A549 (cell line): ENCODE data around the gene SH3BP5L. TPM values are rescaled to one million over a fixed set of nuclear protein-coding genes. Genes with fewer than 3 reads are reported as not detected.
A peak's percentile ranks its signal among the peaks of the same experiment; 100 is the strongest.

ENCODE experiments used
- ATAC-seq, 2 experiments: fragments of 200-7000 bp in 1 of 2; fragments of >200 bp in 1 of 2; cut with Nextera tagmentation in 1 of 2; cut with Tn5 transposase in 1 of 2; 3 replicates each; pipeline versions ENCODE4 v1.8.0 to v1.9.1; 2018 to 2020; ENCODE audit warnings: mild to moderate bottlenecking in 1 of 2, moderate library complexity in 1 of 2
- CTCF ChIA-PET: fragments of 300-600 bp; sonication (Branson Sonifier 250); formaldehyde crosslinking; extraction: SDS; loops from one replicate; lab custom pipeline; 2021; ENCODE audit warnings: antibody characterized with exemption, inconsistent platforms; lab: Yijun Ruan, JAX
- POLR2A ChIA-PET: fragments of 350-600 bp; formaldehyde crosslinking; extraction: SDS; loops from one replicate; lab custom pipeline; 2021; ENCODE audit warnings: antibody characterized with exemption, inconsistent platforms; lab: Yijun Ruan, JAX
- DNase-seq, 2 experiments: peaks; one replicate each; pipeline versions ENCODE4 v3.0.0 to v3.0.0-alpha.2; 2011 to 2016; ENCODE audit warnings: low read depth in 1 of 2, low spot score in 1 of 2
- FAIRE-seq: peaks from 2 replicates; lab custom pipeline; 2011; peaks lifted over from hg19 to GRCh38; lab: Jason Lieb, UNC
- H3K27ac ChIP-seq, 2 experiments: fragments of >200 bp; sonication (Bioruptor Twin); formaldehyde crosslinking; 3 replicates each; pipeline ENCODE4 v1.5.1; 2016 to 2017
- H3K4me1 ChIP-seq: fragments of >200 bp; sonication (Bioruptor Twin); formaldehyde crosslinking; 3 replicates; pipeline ENCODE4 v1.6.1; 2016
- H3K4me2 ChIP-seq: fragments of >200 bp; sonication (Bioruptor Twin); formaldehyde crosslinking; 3 replicates; pipeline ENCODE4 v1.6.1; 2016
- H3K4me3 ChIP-seq: fragments of >200 bp; sonication (Bioruptor Twin); formaldehyde crosslinking; 3 replicates; pipeline ENCODE4 v1.5.1; 2016
- H3K9me3 ChIP-seq: fragments of >200 bp; sonication (Bioruptor Twin); formaldehyde crosslinking; 3 replicates; pipeline ENCODE4 v1.6.1; 2016
- CBX2 ChIP-seq: fragments of 200-600 bp; sonication (generic); IDR thresholded peaks from 2 replicates; pipeline ENCODE4 v1.6.1; 2016; ENCODE audit warnings: low read depth, mild to moderate bottlenecking, borderline replicate concordance
- CHD2 ChIP-seq: fragments of 150-350 bp; IDR thresholded peaks from 2 replicates; pipeline ENCODE4 v1.6.1; 2014; ENCODE audit warnings: low read length; ENCODE audit not compliant: partially characterized antibody
- CHD4 ChIP-seq: fragments of 200-600 bp; sonication (generic); IDR thresholded peaks from 2 replicates; pipeline ENCODE4 v1.6.1; 2016; ENCODE audit warnings: antibody characterized with exemption, mild to moderate bottlenecking, borderline replicate concordance
- E2F6 ChIP-seq: IDR thresholded peaks from 2 replicates; pipeline ENCODE4 v1.6.1; 2012; ENCODE audit warnings: low read depth, borderline replicate concordance
- ESRRA ChIP-seq: fragments of 150-350 bp; IDR thresholded peaks from 2 replicates; pipeline ENCODE4 v1.6.1; 2014; ENCODE audit warnings: mild to moderate bottlenecking, low read length, borderline replicate concordance
- GATA3 ChIP-seq: IDR thresholded peaks from 2 replicates; pipeline ENCODE4 v1.6.1; 2012; ENCODE audit warnings: borderline replicate concordance
- HMGXB4 ChIP-seq: fragments of 250-450 bp; sonication (Bioruptor Pico); IDR thresholded peaks from 2 replicates; pipeline ENCODE4 v1.5.0; 2021; ENCODE audit warnings: mild to moderate bottlenecking, moderate library complexity, borderline replicate concordance
- HOXB13 ChIP-seq: fragments of 250-450 bp; sonication (Bioruptor Pico); IDR thresholded peaks from 2 replicates; pipeline ENCODE4 v1.5.0; 2020; ENCODE audit warnings: low read depth, mild to moderate bottlenecking, moderate library complexity
- JUNB ChIP-seq: fragments of >200 bp; sonication (Bioruptor Twin); formaldehyde crosslinking; IDR thresholded peaks from 2 replicates; pipeline ENCODE4 v1.6.1; 2016
- MAFK ChIP-seq: fragments of 450-650 bp; IDR thresholded peaks from 2 replicates; pipeline ENCODE4 v1.6.1; 2014; ENCODE audit not compliant: partially characterized antibody
- MAX ChIP-seq: IDR thresholded peaks from 2 replicates; pipeline ENCODE4 v1.6.1; 2012
- NFE2L2 ChIP-seq: fragments of 150-350 bp; conservative IDR thresholded peaks from 2 replicates; pipeline ENCODE4 v1.6.1; 2014; ENCODE audit warnings: low read length
- POLR2A ChIP-seq: IDR thresholded peaks from 2 replicates; pipeline ENCODE4 v1.6.1; 2012; ENCODE audit warnings: mild to moderate bottlenecking, low read length
- RCOR1 ChIP-seq: fragments of 150-350 bp; IDR thresholded peaks from 2 replicates; pipeline ENCODE4 v1.6.1; 2014; ENCODE audit warnings: antibody characterized with exemption, low read length, low read depth
- RFX5 ChIP-seq: fragments of 450-650 bp; IDR thresholded peaks from 2 replicates; pipeline ENCODE4 v1.7.1; 2014; ENCODE audit warnings: antibody characterized with exemption, mild to moderate bottlenecking, moderate library complexity
- SMC3 ChIP-seq: fragments of >200 bp; sonication (Bioruptor Twin); formaldehyde crosslinking; IDR thresholded peaks from 3 replicates; pipeline ENCODE4 v1.6.1; 2018; ENCODE audit warnings: inconsistent platforms
- TFCP2L1 ChIP-seq: fragments of 250-450 bp; sonication (Bioruptor Pico); IDR thresholded peaks from 2 replicates; pipeline ENCODE4 v1.5.0; 2021; ENCODE audit warnings: mild to moderate bottlenecking
- TP53 ChIP-seq: fragments of 250-450 bp; sonication (Bioruptor Pico); IDR thresholded peaks from 2 replicates; pipeline ENCODE4 v1.5.0; 2021; ENCODE audit warnings: mild to moderate bottlenecking, moderate library complexity
- WGBS: methylation state at CpG from one replicate; pipeline ENCODE4 v1.1.6; 2017; ENCODE audit errors: missing lambda C conversion rate; 5-methylcytosine and 5-hydroxymethylcytosine counted together
- polyA plus RNA-seq, 4 experiments: library from polyadenylated mRNA; depleted of rRNA in 3 of 4; stranded (reverse); fragments of >200 nt; fragmentation: RNase III in 1 of 4; extraction: RNeasy Plus Mini Kit Qiagen cat#74134 plus additional on column Dnase treatment in 1 of 4; gene quantifications; 2 replicates in 3 of 4; 3 replicates in 1 of 4; pipeline ENCODE4 v1.2.3, GENCODE V29; 2011 to 2017
- TF ChIP-seq, protein P1 (sequence below): fragments of 450-650 bp; IDR thresholded peaks from 2 replicates; pipeline ENCODE4 v1.6.1; 2014; ENCODE audit warnings: antibody characterized with exemption
- TF ChIP-seq, protein P2 (sequence below): fragments of 200-600 bp; sonication (generic); IDR thresholded peaks from 2 replicates; pipeline ENCODE4 v1.6.1; 2016; ENCODE audit warnings: antibody characterized with exemption, mild to moderate bottlenecking, moderate library complexity

SH3BP5L gene
- polyA plus RNA-seq, 2 of the 4 experiments (the other 2 are of a cell fraction): 10.9 to 15.8 TPM

DNA sequence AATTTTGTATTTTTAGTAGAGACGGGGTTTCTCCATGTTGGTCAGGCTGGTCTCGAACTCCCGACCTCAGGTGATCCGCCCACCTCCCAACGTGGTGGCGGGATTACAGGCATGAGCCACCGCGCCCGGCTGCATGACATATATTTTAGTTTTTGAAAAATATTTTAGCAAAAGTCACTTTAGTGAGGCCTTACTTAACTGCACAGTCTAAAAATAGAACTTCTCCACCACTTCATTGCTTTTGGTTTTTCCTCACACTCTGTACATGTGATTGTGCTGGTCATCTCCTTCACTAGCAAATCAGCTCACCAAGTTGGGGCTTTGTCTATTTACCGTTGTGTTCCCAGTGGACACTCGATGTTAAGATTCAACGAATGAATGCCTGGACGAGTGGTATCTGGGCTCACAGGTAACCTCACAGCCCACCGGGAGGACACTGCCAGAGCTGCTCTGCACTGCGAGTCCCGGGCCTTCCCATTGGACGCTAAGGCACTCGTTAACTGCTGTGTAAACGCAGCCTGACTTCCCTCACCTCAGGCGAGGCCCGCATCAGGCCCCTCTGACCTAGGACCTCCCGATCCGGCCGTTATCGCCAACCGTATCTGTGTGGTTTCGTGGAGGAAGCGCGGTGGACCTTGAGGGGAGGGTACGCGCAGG, 47.2 kb upstream of the SH3BP5L start:
- peaks cover 6% of the 10 kb centered on the region; the same call in 2 of the 3 replicates for H3K4me1 ChIP-seq
- FAIRE-seq (no peak), ATAC-seq (peak; percentile 87 to 90), DNase-seq (peak; percentile 82 to 93)
- peak overlapping the region; percentile 54 for H3K4me3 ChIP-seq
- TF ChIP-seq, protein P1, sequence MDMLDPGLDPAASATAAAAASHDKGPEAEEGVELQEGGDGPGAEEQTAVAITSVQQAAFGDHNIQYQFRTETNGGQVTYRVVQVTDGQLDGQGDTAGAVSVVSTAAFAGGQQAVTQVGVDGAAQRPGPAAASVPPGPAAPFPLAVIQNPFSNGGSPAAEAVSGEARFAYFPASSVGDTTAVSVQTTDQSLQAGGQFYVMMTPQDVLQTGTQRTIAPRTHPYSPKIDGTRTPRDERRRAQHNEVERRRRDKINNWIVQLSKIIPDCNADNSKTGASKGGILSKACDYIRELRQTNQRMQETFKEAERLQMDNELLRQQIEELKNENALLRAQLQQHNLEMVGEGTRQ: 0 out of 2 replicates have a peak, but pooled peaks have one; percentile 2
- TF ChIP-seq JUNB (no peak), POLR2A (peak; percentile 30; the same call in 1 of the 2 replicates), NFE2L2 (no peak), ESRRA (no peak), TP53 (CRISPR knock-in tag) (no peak; the same call in 1 of the 2 replicates), CHD2 (no peak), E2F6 (peak; percentile 17; the same call in 1 of the 2 replicates), HMGXB4 (CRISPR knock-in tag) (peak; percentile 65; the same call in 1 of the 2 replicates), SMC3 (no peak), MAFK (no peak), GATA3 (no peak), RCOR1 (no peak), HOXB13 (CRISPR knock-in tag) (peak; percentile 68; the same call in 1 of the 2 replicates), MAX (peak; percentile 58), CHD4 (peak; percentile 97), TFCP2L1 (no peak), CBX2 (no peak), RFX5 (no peak; the same call in 1 of the 2 replicates)
- TF ChIP-seq, protein P2, sequence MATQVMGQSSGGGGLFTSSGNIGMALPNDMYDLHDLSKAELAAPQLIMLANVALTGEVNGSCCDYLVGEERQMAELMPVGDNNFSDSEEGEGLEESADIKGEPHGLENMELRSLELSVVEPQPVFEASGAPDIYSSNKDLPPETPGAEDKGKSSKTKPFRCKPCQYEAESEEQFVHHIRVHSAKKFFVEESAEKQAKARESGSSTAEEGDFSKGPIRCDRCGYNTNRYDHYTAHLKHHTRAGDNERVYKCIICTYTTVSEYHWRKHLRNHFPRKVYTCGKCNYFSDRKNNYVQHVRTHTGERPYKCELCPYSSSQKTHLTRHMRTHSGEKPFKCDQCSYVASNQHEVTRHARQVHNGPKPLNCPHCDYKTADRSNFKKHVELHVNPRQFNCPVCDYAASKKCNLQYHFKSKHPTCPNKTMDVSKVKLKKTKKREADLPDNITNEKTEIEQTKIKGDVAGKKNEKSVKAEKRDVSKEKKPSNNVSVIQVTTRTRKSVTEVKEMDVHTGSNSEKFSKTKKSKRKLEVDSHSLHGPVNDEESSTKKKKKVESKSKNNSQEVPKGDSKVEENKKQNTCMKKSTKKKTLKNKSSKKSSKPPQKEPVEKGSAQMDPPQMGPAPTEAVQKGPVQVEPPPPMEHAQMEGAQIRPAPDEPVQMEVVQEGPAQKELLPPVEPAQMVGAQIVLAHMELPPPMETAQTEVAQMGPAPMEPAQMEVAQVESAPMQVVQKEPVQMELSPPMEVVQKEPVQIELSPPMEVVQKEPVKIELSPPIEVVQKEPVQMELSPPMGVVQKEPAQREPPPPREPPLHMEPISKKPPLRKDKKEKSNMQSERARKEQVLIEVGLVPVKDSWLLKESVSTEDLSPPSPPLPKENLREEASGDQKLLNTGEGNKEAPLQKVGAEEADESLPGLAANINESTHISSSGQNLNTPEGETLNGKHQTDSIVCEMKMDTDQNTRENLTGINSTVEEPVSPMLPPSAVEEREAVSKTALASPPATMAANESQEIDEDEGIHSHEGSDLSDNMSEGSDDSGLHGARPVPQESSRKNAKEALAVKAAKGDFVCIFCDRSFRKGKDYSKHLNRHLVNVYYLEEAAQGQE: no peak
- POLR2A ChIA-PET: interaction anchor here (1.0 to 3.5 kb wide), 10 partner anchors 9 to 47 kb away, joined by 3 to 36 read pairs (median 14); partner anchors contain the start of genes PGBD2, SH3BP5L, ZNF672 and ZNF692
- 2% methylated on average over 29 of the region's 31 CpGs for WGBS
- H3K27ac ChIP-seq: peak overlapping the region; percentile 80 to 85
- H3K4me2 ChIP-seq: peak overlapping the region; percentile 57
- CTCF ChIA-PET: interaction anchor here (0.6 to 3.9 kb wide), 10 partner anchors 8 to 61 kb away, joined by 3 to 27 read pairs (median 4); partner anchors contain the start of genes PGBD2, ZNF672 and ZNF692
- H3K9me3 ChIP-seq: no peaks in the 10 kb centered on the region
